HG02610 (cell line): Measurements from ENCODE around the gene LRRC8C.
"Not testable (repeated sequence)": the region's sequence is repeated elsewhere in the genome, so short reads cannot be mapped to it uniquely, and the experiment has no call there.

Source experiments
- ATAC-seq: cut with Tn5 transposase; IDR thresholded peaks from one replicate; pipeline ENCODE4 v1.9.1; 2021; ENCODE audit warnings: mild to moderate bottlenecking, moderate library complexity; ENCODE audit not compliant: unreplicated experiment

The LRRC8C gene

GRCh38 chr1:89632657-89633247 is at the start of gene LRRC8C:
Gene LRRC8C (plus strand): TSS chr1:89633120. CDS start chr1:89686474, 53,354 bp downstream.
- ATAC-seq, result peak; percentile 89

GRCh38 chr1:89584211-89584610 is 48.7 kb upstream of the LRRC8C start:
- ATAC-seq, result no peak

GRCh38 chr1:89584781-89585180 is 48.1 kb upstream of the LRRC8C start:
- ATAC-seq, result no peak

GRCh38 chr1:89587729-89588161 is 45.2 kb upstream of the LRRC8C start:
- ATAC-seq, result no peak

GRCh38 chr1:89588480-89588879 is 44.4 kb upstream of the LRRC8C start:
- no peak for ATAC-seq

GRCh38 chr1:89589515-89589914 is 43.4 kb upstream of the LRRC8C start:
- no peak for ATAC-seq

- no peak for ATAC-seq
Measured at GRCh38 chr1:89590341-89591080, 42.4 kb upstream of the LRRC8C start.

- ATAC-seq, result not testable (repeated sequence)
Measured at GRCh38 chr1:89592861-89593302, 40.0 kb upstream of the LRRC8C start.

- ATAC-seq, result no peak
Measured at GRCh38 chr1:89594096-89594740, 38.7 kb upstream of the LRRC8C start.

GRCh38 chr1:89596698-89597097 is 36.2 kb upstream of the LRRC8C start:
- ATAC-seq, result no peak

- ATAC-seq, result peak; percentile 52
Measured at GRCh38 chr1:89598450-89599331, 34.2 kb upstream of the LRRC8C start.

GRCh38 chr1:89599332-89599630 is 33.6 kb upstream of the LRRC8C start:
- no peak for ATAC-seq

GRCh38 chr1:89600451-89601224 is 32.3 kb upstream of the LRRC8C start:
- peak; percentile 53 for ATAC-seq

- no peak for ATAC-seq
Measured at GRCh38 chr1:89602871-89603404, 30.0 kb upstream of the LRRC8C start.

- ATAC-seq, result no peak
Measured at GRCh38 chr1:89603651-89604413, 29.1 kb upstream of the LRRC8C start.

- ATAC-seq, result no peak
Measured at GRCh38 chr1:89604414-89604735, 28.5 kb upstream of the LRRC8C start.

GRCh38 chr1:89605692-89606091 is 27.2 kb upstream of the LRRC8C start:
- ATAC-seq, result no peak

GRCh38 chr1:89606227-89606980 is 26.5 kb upstream of the LRRC8C start:
- no peak for ATAC-seq

- ATAC-seq, result no peak
Measured at GRCh38 chr1:89607156-89607555, 25.8 kb upstream of the LRRC8C start.
